Stimulated activated CD8-positive, alpha-beta memory T cell treated with anti-CD3 and anti-CD28 coated beads, Interleukin-4, amount 100 ng/mL, for 1 hour (primary cell): Measurements from ENCODE around the gene GAL.

Experiments
- DNase-seq, 2 donors: peaks; one replicate each; pipeline ENCODE4 v3.0.0-alpha.2; 2020; ENCODE audit warnings: low read depth in 2 of 2, low spot score in 1 of 2

Gene GAL

DNA sequence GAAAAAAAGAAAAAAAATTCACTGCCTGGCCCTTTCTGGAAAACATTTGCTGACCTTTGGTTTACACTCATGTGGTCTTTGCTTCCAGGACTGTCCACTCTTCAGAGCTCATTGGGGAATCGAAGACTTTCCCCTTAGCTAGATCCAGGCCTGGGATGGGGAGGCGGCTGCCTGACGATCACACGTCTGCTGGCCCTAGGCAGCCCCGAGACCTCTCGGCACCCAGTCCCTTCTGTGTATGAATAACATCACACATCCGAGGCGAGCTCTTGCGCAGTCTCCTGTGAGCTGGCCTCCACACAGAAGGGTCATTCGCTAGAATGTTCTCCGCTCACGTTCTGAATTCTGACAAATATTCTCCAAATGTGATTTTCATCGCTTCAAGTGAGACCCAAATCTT, 25.7 kb upstream of the GAL start:
- DNase-seq: no peak

DNA sequence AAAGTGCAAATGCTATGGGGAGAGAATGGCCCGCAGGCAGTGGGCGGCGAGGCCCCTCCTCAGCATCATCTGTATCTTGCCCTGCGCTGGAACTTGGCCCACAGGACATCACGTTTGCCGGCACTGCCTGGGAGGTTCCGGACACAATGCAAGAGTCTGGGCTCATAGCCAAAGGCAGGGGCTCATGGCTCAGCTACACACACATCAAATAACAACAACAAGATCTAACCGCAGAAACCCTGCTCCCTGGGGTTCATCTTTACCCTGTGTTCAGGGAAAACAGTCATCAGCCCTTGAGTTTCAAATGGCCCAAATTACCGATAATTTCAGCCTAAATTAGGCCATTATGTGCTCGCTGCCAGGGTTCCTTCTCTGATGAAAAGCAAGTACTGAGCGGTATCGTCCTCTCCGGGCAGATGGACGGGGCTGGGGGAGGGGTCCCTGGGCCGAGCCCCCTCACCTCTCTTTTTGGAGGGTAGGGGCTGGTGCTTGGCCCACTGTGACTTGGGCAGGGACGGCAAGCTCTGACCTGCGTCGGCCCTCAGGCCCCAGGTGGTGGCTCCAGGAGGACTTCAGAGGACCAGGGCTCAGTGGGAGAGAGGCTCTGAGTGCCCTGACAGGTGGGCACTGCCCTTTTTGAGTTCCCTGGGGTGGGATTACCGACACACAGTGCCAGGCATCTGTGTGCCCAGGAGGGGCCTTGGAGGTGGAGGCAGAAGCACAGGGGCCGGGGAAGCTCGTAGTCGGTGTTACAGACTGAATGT, 25.0 kb upstream of the GAL start:
- DNase-seq: no peak

DNA sequence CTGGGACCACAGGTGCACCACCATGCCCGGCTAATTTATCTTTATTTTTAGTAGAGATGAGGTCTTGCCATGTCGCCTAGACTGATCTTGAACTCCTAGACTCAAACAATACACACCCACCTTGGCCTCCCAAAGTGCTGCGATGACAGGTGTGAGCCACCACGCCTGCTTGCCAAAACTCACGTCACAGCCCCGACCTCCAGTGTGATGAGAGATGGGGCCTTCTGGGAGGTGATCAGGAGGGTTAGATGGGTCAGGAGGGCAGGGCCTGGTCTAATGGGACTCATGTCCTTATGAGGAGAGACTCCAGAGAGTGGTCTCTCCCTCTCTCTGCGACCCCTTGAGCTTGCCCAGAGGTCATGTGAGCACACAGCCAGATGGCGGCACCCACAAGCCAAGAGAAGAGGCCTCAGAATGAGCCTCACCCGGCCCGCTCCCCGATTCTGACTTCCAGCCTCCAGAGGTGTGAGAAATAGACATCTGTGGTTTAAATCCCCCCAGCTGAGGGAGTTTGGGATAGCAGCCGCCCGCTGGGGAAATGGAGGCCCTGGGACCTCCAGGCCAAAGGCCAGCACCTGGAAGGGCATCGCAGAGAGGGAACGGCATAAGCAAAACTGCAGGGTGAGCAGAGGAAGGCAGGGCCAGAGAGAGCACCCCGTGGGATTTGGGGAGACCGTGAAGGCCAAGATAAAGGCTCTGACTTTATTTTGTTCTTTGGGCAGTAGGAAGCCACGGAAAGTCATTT, 24.1 kb upstream of the GAL start:
- DNase-seq: no peak

DNA sequence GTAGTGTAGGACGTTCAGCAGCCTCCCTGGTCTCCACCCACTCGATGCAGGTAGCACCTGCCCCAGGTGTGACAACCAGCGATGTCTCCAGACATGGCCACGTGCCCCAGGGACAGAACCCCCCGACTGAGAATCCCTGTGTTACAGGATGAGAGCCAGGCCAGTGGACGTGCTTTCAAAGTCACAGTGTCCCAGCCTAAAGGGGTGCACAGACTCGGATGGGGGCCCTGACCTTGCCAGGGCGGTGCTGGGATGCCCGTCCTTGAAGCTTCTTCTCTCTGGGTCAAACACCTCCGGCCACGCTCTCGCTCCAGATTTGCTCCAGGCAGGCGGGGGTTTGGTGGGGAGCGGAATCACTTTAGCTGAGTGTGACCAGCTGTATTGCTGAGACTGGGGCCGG, 23.3 kb upstream of the GAL start:
- no peak for DNase-seq

DNA sequence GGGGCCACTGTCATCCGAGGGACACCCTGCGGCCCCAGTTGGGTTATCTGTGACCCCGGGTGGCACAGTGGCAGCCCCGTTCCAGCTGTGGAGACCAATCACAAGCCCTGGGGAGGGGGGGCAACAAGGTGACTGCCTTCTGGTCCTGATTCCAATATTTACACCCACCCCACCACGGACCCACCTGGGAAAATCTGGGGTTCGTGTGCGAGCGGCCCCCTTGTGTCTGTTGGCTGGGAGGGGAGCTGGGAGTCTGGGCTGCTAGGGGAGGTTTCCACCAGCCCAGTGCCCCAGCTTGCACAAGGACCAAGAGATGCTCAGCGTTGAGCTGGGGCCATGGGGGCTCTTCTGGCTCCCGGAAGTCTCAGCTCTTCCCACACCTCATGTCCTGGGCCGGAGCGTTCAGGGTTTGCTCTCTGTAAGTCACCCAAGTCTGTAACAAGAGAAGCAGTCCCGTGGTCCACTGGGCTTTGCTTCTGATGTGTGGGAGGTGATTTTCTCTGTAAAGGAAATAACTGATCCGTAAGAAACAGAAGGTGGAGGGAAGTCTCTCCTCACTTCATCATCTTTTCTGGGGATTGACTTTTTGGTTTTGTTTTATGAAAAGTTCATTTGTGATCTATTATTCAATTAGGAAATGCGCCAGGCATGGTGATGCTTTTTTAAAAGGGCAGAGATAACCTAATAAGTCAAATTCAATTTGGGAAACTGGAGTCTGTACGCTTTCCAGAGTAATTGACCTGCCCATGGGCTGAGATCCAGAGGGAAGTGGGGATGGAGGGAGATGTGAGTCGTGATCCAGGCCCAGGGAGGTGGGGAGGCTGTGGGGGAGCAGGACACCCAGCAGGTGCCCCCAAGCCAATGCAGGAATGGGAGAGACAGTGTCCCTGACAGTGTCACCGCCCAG, 22.4 kb upstream of the GAL start:
- DNase-seq: no peak

DNA sequence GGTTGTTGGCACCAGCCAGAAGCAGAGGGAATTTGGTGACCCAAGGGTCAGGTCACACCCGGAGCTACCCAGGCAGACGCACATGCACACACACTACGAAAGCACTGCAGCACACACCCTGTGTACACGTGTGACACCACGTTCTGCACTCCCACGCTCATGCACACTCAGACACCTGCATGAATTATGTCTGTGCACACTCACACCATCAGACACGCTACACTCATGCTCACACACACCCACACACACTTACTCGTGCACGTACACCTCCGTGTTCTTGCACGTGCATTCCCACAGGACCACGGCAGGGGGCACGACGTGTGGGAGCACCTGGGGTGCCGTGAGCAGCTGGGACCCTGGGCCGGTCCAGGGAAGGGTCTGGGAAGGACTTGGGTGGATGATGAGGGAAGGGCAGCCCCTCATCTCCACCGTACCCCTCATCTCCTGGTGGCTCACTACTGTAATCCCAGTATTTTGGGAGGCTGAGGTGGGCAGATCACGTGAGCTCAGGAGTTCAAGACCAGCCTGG, 20.8 kb upstream of the GAL start:
- no peak for DNase-seq

DNA sequence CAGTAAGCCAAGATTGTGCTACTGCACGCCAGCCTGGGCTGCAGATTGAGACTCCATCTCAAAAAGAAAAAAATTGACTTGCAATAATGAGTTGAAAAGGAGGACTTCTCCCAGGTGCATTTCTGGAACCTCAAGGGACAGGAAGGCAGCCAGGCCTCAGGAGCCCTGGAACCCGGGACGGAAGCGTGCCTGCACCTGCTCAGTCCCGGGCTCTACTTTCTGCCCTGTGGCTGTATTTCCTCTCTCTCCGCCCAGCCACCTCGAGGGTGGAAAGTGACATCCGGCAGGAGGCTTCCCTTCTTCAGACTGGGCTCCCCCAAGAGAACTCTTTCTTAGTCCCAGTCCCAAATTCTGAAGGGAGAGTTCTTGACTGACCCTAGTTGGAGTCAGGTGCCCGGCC, 20.2 kb upstream of the GAL start:
- no peak for DNase-seq

DNA sequence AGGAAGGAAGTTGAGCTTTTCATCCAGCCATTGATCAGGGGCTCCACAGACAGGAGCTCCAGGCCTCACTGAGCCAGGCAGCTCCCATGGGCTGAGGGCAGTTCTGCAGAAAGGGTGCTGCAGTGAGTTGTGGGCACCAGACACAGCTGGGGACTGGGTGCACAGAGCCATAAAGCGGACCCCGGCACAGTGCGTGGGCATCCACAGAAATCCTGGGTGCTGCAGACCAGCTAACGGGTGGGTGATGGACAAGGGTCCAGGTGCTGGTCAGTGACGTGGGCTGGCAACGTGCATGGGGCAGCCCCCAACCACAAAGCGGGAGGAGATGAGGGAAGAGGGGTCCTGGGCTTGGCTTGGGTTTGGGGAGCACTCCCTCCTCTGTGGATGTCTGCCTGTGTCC, 19.4 kb upstream of the GAL start:
- no peak for DNase-seq

DNA sequence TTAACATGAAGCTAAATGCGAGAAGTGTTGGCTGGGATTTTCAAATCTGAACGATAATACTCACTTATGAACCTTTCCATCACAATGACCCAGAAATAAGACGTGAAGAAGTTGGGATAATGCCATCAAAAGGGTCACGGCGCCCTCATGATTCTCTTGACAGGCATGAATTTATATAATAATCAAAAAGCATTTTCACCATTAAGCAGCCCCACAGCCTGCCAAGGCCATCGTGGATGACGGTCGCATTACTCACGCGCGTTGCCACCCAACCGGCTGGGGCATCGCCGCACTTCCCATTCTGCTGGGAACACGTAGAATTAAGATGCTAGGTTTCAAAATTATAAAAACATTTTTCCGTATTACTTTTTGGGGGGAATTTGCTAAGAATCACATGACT, 18.9 kb upstream of the GAL start:
- DNase-seq: no peak

DNA sequence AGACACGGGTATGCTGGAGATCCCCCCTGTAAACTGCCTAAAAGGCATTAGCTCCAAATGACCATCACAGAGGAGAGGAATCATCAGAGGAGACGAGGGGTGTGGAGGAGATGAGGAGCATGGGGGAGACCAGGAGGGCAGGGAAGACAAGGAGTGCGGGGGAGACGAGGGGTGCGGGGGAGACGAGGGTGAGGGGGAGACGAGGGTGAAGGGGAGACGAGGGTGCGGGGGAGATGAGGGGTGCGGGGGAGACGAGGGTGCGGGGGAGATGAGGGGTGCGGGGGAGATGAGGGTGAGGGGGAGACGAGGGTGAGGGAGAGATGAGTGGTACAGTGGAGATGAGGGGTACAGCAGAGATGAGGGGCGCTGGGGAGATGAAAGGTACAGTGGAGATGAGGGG, 17.5 kb upstream of the GAL start:
- no peak for DNase-seq

DNA sequence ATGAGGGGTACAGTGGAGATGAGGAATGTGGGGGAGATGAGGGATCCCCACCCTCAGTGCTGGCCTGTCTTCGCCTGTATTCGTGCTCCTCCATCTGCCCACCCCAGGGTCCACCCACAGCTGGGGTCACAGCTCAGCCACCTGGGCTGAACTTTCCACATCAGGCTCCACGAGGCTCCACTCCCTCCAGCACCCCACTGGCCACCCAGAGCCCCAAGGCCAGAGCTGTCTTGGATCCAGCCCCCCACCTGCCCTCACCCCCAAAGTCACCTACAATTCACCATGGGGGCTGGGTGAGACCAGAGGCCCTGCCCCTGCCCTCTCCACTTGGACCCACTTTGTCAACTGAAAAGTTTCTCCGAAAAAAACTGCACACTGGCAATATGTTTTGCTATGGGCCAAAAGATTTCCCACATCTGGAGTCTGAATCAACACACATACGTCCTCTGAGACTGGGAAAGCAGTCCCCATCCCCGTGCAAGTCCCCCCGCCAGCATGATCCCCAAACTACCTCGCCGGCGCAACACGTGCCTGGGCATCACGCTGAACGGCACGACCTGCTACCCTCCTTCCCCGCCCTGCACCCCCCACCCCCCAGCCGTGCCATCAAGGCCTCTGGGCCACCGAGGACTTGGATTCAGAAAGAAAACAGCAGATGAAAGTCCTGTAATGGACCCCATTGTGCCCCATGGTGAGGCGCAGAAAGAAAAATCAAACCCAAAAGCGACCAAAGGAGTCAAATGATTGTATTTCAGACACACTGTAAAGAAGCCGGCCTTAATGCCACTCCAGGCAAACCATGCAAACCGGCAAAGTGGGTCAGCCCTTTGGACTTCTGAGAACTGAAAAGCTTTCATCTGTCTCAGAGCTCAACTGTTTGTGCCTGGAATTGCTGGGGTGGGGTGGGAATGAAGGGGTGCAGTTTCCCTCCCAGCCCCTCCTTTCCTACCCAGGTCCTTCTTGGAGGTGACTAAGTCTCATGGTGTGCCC, 16.5 kb upstream of the GAL start:
- no peak for DNase-seq

DNA sequence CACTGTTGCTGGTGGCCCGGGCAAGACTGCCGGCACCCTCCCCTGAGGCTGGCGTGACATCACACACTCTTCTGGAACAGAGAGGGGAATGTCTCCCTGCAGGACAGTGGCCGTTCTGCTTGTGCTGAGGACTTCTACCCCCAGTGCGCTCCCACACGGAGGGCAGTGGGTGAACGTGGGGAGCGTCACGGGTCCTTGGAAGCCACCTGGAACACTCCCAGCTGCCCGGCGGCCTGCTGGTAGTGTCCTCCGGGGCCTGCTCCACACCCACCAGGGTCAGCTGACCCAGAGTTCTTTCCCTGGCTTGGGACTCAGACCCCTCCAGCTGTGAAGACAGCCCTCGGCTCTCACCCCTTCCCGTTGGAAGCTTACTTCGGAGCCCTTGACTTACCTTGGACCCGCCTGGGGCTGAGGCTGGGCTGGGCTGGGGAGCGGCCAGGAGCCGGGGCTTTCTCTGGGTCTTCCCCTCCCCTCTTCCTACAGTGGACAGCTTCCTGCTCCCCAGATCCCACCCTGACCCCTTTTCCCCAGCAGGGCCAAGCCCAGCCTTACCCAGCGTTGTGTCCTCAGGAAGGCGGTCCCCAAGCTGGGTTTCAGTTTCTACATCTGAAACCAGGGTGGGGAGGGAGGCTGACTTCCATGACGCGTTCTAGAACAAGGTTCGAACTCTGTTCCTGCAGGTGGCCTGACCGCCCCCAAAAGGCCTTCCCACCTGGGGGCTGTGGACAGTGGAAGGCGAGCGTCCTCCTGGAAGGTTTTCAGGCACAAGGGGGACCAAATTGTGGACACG, 14.8 kb upstream of the GAL start:
- no peak for DNase-seq

DNA sequence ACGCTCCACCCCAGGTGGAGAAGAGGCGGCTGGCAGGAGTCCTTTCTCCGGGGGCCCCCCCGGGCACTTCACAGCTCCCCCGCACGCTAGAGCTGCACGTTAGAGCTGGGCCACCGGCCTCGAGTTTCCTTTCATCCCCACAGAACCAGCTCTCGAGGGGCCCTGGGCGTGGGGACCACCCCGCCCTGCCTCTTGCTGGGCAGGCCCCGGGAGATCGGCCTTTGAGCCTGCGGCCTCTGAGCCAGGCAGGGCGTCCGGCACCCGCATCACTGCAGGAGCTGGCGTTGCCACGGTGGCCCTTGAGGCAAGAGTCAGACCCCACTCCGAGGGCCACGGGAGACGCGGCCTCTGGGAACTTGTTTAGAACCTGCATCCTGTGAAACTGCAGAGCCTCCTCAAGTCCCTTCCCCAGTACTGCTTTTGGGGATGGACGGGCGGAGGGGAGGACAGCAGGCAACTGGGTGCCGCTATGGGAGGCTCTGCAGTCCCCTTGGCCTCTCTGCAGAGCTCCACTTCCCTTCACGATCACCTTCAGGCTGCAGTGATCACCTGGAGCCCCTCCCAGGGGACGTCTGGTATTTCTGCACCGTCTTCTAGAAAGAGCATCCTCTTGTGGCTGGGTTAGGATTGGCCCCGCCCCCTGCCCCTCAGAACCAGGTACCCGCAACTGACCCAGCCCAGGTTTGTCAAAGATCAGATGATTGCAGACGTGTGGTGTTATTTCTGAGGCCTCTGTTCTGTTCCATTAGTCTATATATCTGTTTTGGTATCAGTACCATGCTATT, 13.9 kb upstream of the GAL start:
- DNase-seq: no peak

DNA sequence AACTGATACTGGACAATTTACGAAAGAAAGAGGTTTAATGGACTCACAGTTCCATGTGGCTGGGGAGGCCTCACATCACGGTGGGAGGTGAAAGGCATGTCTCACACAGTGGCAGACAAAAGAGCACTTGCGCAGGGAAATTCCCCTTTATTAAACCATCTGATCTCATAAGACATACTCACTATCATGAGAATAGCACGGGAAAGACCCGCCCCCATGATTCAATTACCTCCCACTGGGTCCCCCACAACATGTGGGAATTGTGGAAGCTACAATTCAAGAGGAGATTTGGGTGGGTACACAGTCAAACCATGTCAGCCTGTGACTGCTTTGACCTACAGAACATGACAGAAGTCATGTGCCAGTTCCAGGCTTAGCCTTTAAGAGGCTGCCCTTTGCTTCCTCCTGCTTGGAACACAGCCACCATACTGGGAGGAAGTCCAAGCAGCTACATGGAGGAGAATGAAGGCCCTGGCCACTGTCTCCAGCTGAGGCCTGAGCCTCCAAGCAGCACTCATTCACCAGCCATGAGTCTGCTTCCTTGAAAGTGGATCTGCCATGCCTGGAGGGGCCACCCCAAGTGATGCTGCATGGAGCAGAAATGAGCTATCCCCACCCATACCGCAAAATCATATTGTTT, 10.9 kb upstream of the GAL start:
- no peak for DNase-seq

DNA sequence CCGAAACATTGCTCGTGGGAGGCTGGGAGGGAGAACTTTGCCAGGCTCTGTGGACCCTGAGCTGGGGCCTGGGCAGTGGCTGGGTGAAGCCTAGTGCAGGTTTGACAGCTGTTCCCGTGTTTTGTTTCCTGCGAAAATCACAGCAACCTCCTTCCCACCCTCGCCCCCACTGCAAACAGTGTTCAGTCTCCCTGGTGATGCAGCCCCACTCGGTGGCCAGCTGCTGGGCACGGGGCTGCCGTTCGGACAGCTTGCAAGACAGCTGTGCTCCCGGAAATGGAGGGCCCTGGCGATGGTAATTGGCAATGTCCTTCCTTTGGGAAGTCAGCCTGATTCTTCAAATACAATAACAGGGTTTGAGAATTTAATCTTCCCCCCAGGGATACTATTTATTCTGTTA, 10.4 kb upstream of the GAL start:
- no peak for DNase-seq

DNA sequence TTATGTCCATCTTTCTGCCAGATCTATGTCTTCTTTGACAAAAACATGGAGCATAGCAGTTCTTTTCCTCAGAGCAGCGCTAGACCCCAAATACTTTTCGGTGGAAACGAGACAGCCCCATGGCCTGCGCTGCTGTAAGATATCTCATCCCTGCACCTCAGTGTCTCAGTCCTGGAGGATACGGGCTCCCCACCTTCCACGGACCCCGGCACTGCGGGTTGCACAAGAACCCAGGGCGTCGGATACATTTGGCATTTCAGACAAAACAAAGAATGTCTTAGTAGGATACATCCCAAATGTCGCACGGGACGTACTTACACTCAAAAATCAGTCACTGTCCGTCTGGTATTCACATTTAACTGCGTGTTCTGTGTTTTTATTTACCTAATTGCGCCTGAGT, 9.9 kb upstream of the GAL start:
- DNase-seq: no peak

DNA sequence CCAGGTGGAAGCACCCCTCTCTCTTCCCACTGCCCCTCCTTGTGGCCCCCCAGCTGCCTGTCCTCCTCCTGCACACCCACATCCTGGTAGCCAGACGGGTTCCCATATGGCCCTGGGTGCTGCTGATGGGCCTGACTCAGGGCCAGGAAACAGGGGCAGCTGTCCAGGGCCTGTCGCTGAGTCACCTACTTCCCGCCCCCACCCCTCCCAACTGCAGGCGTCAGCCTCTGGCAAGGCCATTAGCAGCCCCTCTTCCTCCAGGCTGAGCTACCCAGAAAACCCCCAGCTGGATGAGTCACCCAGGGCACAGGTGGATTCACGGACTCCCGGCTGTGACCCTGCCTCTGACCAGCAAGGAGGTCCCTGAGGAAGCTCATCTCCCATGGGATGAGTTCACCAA, 6.9 kb upstream of the GAL start:
- no peak for DNase-seq

DNA sequence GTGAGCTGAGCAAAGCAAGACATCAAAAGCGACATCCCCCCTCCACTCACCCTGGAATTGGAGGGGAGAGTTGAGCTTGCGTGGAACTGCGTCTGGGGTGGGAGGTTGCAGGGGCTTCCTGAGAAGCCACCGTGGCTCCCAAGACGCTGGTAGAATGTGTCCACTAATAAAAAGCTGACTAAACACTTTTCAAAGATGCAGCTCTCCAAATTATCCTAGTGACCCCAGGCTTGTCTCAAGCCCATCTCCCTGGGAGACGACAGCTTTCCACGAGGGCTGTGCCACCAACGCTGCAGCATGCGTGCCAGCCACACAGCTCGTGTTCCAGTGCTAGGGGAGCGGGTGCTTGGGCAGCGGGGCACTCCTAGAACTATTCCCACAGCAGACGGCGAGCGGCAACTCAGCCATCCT, 6.3 kb upstream of the GAL start:
- DNase-seq: no peak
